K562 (cell line): Measurements from ENCODE around the gene PLAC1. TPM values are rescaled to one million over a fixed set of nuclear protein-coding genes. Genes with fewer than 3 reads are reported as not detected.

ENCODE experiments used
- ATAC-seq: fragments of 200-7000 bp; cut with Tn5 transposase; 3 replicates; pipeline ENCODE4 v1.9.1; 2020; ENCODE audit warnings: moderate library complexity
- BruUV-seq: library from RNA; stranded (reverse); fragments of 400-500 nt; replicated peaks from 2 replicates; lab custom pipeline; 2021; lab: Mats Ljungman, UMichigan
- CTCF ChIA-PET: fragments of 300-600 bp; formaldehyde crosslinking; extraction: SDS; loops from one replicate; lab custom pipeline; 2021; ENCODE audit warnings: low intra/inter-chr PET ratio; lab: Yijun Ruan, JAX
- POLR2A ChIA-PET: fragments of 300-600, 350-650 bp; sonication (Branson Sonifier 250); formaldehyde crosslinking; extraction: SDS; loops from one replicate; lab custom pipeline; 2021; ENCODE audit warnings: antibody characterized with exemption, inconsistent platforms; lab: Yijun Ruan, JAX
- DNase-seq, 4 experiments: peaks; one replicate each; pipeline versions ENCODE4 v3.0.0 to v3.0.0-alpha.2; 2011 to 2018; ENCODE audit warnings: low spot score in 3 of 4, mixed read lengths in 3 of 4; ENCODE audit errors: extremely low read depth in 1 of 4
- FAIRE-seq: peaks from 2 replicates; lab custom pipeline; 2011; peaks lifted over from hg19 to GRCh38; lab: Jason Lieb, UNC
- H2AFZ ChIP-seq: 2 replicates; pipeline ENCODE4 v1.6.0; 2011; ENCODE audit warnings: low read depth, low read length, control low read depth, inconsistent platforms
- H3K27ac ChIP-seq: fragments of 200-600 bp; 3 replicates; pipeline ENCODE4 v1.8.0; 2011; ENCODE audit warnings: low read depth, mild to moderate bottlenecking, control low read depth, inconsistent platforms, low read length, moderate library complexity, mixed read lengths; ENCODE audit errors: extremely low read depth
- H3K27me3 ChIP-seq, 2 experiments: fragments of 300-600 bp in 1 of 2; 2 replicates in 1 of 2; 3 replicates in 1 of 2; pipeline versions ENCODE4 v1.6.0 to v1.8.0; 2011; ENCODE audit warnings: inconsistent platforms in 2 of 2, low read length in 2 of 2, mild to moderate bottlenecking in 1 of 2, mixed read lengths in 1 of 2, moderate library complexity in 1 of 2; ENCODE audit not compliant: control insufficient read depth in 2 of 2, insufficient read depth in 2 of 2
- H3K36me3 ChIP-seq: fragments of 300-600 bp; 3 replicates; pipeline ENCODE4 v1.8.0; 2011; ENCODE audit warnings: mild to moderate bottlenecking, low read length, inconsistent platforms; ENCODE audit not compliant: control insufficient read depth, insufficient read depth
- H3K4me1 ChIP-seq, 2 experiments: fragments of 200-600 bp in 1 of 2; replicated peaks in 1 of 2; 2 replicates in 1 of 2; 3 replicates in 1 of 2; pipeline versions ENCODE4 v1.5.1 to v1.8.0; 2011; ENCODE audit warnings: inconsistent platforms in 2 of 2, low read length in 2 of 2, mild to moderate bottlenecking in 1 of 2, mixed read lengths in 1 of 2, moderate library complexity in 1 of 2; ENCODE audit not compliant: control insufficient read depth in 2 of 2, insufficient read depth in 2 of 2
- H3K4me2 ChIP-seq: 2 replicates; pipeline ENCODE4 v1.6.1; 2011; ENCODE audit warnings: low read length, control low read depth, inconsistent platforms, mixed read lengths; ENCODE audit not compliant: insufficient read depth
- H3K4me3 ChIP-seq: fragments of 200-600 bp; sonication (generic), shearing (Covaris generic); 2 replicates; pipeline ENCODE4 v1.5.1; 2016; ENCODE audit warnings: control low read depth, inconsistent platforms
- H3K79me2 ChIP-seq: fragments of 200-600 bp; 3 replicates; pipeline ENCODE4 v1.8.0; 2011; ENCODE audit warnings: low read length, inconsistent platforms; ENCODE audit not compliant: control insufficient read depth, insufficient read depth
- H3K9ac ChIP-seq, 2 experiments: 2 replicates each; pipeline versions ENCODE4 v1.6.0 to v1.6.1; 2011; ENCODE audit warnings: low read depth in 2 of 2, low read length in 2 of 2, control low read depth in 1 of 2, inconsistent platforms in 1 of 2, mild to moderate bottlenecking in 1 of 2, mixed read lengths in 1 of 2; ENCODE audit not compliant: insufficient read depth in 1 of 2
- H3K9me1 ChIP-seq: one replicate; pipeline ENCODE4 v1.6.0; 2011; ENCODE audit warnings: inconsistent platforms, mild to moderate bottlenecking, low read length, moderate library complexity; ENCODE audit not compliant: control insufficient read depth, insufficient read depth
- H3K9me3 ChIP-seq: replicated peaks from 2 replicates; pipeline ENCODE4 v1.5.1; 2011; ENCODE audit warnings: low read depth, low read length, inconsistent platforms; ENCODE audit not compliant: control insufficient read depth, insufficient read depth
- H4K20me1 ChIP-seq: replicated peaks from 2 replicates; pipeline ENCODE4 v1.6.1; 2011; ENCODE audit warnings: low read length, inconsistent platforms, mixed read lengths; ENCODE audit not compliant: control insufficient read depth, insufficient read depth
- MEIS2 ChIP-seq: fragments of 450-650 bp; IDR thresholded peaks from 2 replicates; pipeline ENCODE4 v1.6.1; 2014; ENCODE audit warnings: mild to moderate bottlenecking; ENCODE audit not compliant: partially characterized antibody
- PBX2 ChIP-seq, 2 experiments: IDR thresholded peaks in 1 of 2; conservative IDR thresholded peaks in 1 of 2; 2 replicates each; pipeline ENCODE4 v1.6.1; 2016; ENCODE audit warnings: low read depth in 2 of 2, mild to moderate bottlenecking in 1 of 2, missing compliant biosample characterization in 1 of 2, missing genetic modification characterization in 1 of 2, moderate library complexity in 1 of 2
- PKNOX1 ChIP-seq: fragments of 450-650 bp; IDR thresholded peaks from 2 replicates; pipeline ENCODE4 v1.6.1; 2016
- TSC22D4 ChIP-seq: fragments of 450-650 bp; IDR thresholded peaks from 2 replicates; pipeline ENCODE4 v1.6.1; 2016; ENCODE audit warnings: missing genetic modification characterization, missing biosample characterization, control low read depth
- whole genome bisulfite sequencing: fragments of 100-300 bp; shearing (Covaris generic); methylation state at CpG from one replicate; pipeline ENCODE4 v1.1.6; 2016; ENCODE audit warnings: low coverage, mixed read lengths; ENCODE audit not compliant: insufficient coverage; ENCODE audit errors: missing lambda C conversion rate; 5-methylcytosine and 5-hydroxymethylcytosine counted together
- in situ Hi-C: fragments of 300-500 bp; cut with MboI; formaldehyde crosslinking; loops from 4 replicates; pipeline ENCODE4 v1.15.0; 2018; ENCODE audit warnings: inconsistent platforms, mixed read lengths
- intact Hi-C: fragments of 100-400 bp; cut with micrococcal nuclease; formaldehyde crosslinking; loops from 2 replicates; pipeline ENCODE4 v1.14.2; 2022
- polyA plus RNA-seq, 8 experiments: library from polyadenylated mRNA; depleted of rRNA in 4 of 8; stranded (reverse) in 5 of 8; unstranded in 3 of 8; fragments of >200 nt; fragmentation: Nextera tagmentation in 2 of 8; fragmentation: Illumina TruSeq in 1 of 8; extraction: Ambion mirVana in 2 of 8; extraction: Trizol in 1 of 8; gene quantifications; 2 replicates each; pipeline versions ENCODE4 v1.2.1 to v1.2.3, GENCODE V29; 2011 to 2014; ENCODE audit warnings: inconsistent platforms in 1 of 8, missing spikeins in 1 of 8
- total RNA-seq, 7 experiments: library from RNA; depleted of rRNA in 6 of 7; stranded (reverse); fragments of >200 nt in 6 of 7; fragmentation: Illumina TruSeq in 2 of 7; extraction: Trizol in 2 of 7; gene quantifications; 2 replicates each; pipeline versions ENCODE4 v1.2.1 to v1.2.3, GENCODE V29; 2011 to 2021; ENCODE audit warnings: low replicate concordance in 1 of 7

Gene PLAC1
- total and polyA plus RNA-seq, 9 of the 15 experiments (the other 6 are each of a cell fraction or from before 2014, with no cell fraction given), result 0.82 to 9.1 (median 1.7) TPM

GRCh38 chrX:134706138-134706537 is 47.9 kb upstream of the PLAC1 start:
- Histone ChIP-seq H3K4me1 (no peaks in the 10 kb centered on the region), H3K27me3 (no peaks in the 10 kb centered on the region), H2AFZ (no peak overlapping the region), H3K9me3 (no peaks in the 10 kb centered on the region), H3K9me1 (no peaks in the 10 kb centered on the region), H4K20me1 (no peaks in the 10 kb centered on the region), H3K36me3 (no peaks in the 10 kb centered on the region), H3K27ac (no peak overlapping the region), H3K9ac (no peak overlapping the region), H3K4me3 (no peak overlapping the region), H3K4me2 (no peak overlapping the region), H3K79me2 (no peaks in the 10 kb centered on the region)
- no TSS peak for BruUV-seq
- ChIA-PET CTCF (interaction anchor here (0.6 kb wide), 1 partner anchor 128 kb away, joined by 3 read pairs; no protein-coding TSS in a partner anchor), POLR2A (no interaction called here)
- 0 out of 2 replicates have a peak, but pooled peaks have one; percentile 7 for TF ChIP-seq PKNOX1
- peak; percentile 57 for TF ChIP-seq MEIS2
- no peak for TF ChIP-seq PBX2 (CRISPR knock-in tag; IDR thresholded peaks at IDR 0.05; ENCODE audit: low read depth)
- peak; percentile 48; the same call in 1 of the 2 replicates for TF ChIP-seq PBX2 (tag; conservative IDR thresholded peaks at IDR 0.05; ENCODE audit: low read depth)
- TF ChIP-seq TSC22D4 (tag), result no peak
- in situ Hi-C loops, result no loop called here
- ATAC-seq, result no peak
- DNase-seq, result no peak
- FAIRE-seq, result no peak
- WGBS, result 19% methylated on average over 4 of the region's 5 CpGs
- intact Hi-C loops, result no loop called here
